HEK293T (cell line): Measurements from ENCODE around the gene HS1BP3.

Experiments used
- ARNT ChIP-seq: fragments of 450-650 bp; IDR thresholded peaks from 2 replicates; pipeline ENCODE4 v1.6.1; 2017; ENCODE audit warnings: mild to moderate bottlenecking
- CTBP1 ChIP-seq: fragments of 450-650 bp; IDR thresholded peaks from 2 replicates; pipeline ENCODE4 v1.6.1; 2016; ENCODE audit warnings: borderline replicate concordance
- ELF4 ChIP-seq: fragments of 450-650 bp; IDR thresholded peaks from 2 replicates; pipeline ENCODE4 v1.6.1; 2017; ENCODE audit warnings: antibody characterized with exemption
- FOXA1 ChIP-seq: fragments of 450-650 bp; IDR thresholded peaks from 2 replicates; pipeline ENCODE4 v1.6.1; 2016; ENCODE audit warnings: mild to moderate bottlenecking
- FOXM1 ChIP-seq: fragments of 450-650 bp; IDR thresholded peaks from 2 replicates; pipeline ENCODE4 v1.6.1; 2017; ENCODE audit warnings: mild to moderate bottlenecking, borderline replicate concordance
- L3MBTL2 ChIP-seq: fragments of 450-650 bp; conservative IDR thresholded peaks from 2 replicates; pipeline ENCODE4 v1.6.1; 2016; ENCODE audit warnings: mild to moderate bottlenecking
- SP1 ChIP-seq: fragments of 450-650 bp; IDR thresholded peaks from 2 replicates; pipeline ENCODE4 v1.6.1; 2017
- SUZ12 ChIP-seq: fragments of 450-650 bp; IDR thresholded peaks from 2 replicates; pipeline ENCODE4 v1.6.1; 2016; ENCODE audit warnings: mild to moderate bottlenecking

DNA sequence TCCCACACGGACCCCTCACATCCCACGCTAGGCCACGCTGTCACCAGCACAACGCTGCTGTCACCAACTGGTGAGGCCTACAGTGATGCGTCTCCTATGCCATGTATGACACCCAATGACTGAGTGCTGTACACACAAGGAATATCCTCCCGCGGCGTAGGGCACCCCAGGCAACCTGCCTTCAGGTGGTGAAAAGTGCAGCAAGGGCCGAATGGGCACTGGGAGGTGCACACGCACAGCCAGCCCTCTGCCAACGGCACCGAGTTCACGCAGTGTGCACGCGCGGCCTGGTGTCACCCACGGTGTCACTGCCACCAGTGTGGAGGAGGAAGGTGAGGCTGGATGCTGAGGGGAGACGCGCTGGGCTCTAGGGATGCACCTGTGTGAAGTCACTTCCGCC is 4.5 kb downstream of the HS1BP3 start:
- TF ChIP-seq SP1: no peak
- no peak for TF ChIP-seq ELF4
- TF ChIP-seq FOXM1: no peak
- no peak for TF ChIP-seq SUZ12
- TF ChIP-seq FOXA1: no peak
- TF ChIP-seq L3MBTL2: no peak
- no peak for TF ChIP-seq ARNT
- no peak for TF ChIP-seq CTBP1
